Stimulated activated effector memory CD8-positive, alpha-beta T cell treated with anti-CD3 and anti-CD28 coated beads, Interleukin-12 subunit alpha, Interleukin-12 subunit beta, amount 100 ng/mL, for 72 hours (primary cell): ENCODE measurements around the gene TLE2.
"Not testable (repeated sequence)": the region's sequence is repeated elsewhere in the genome, so short reads cannot be mapped to it uniquely, and the experiment has no call there.

Source experiments
- ATAC-seq: fragments of 150-1000 bp; cut with Tn5 transposase; 2 replicates; pipeline ENCODE4 v1.10.0; 2021
- DNase-seq, 2 donors: peaks; one replicate each; pipeline ENCODE4 v3.0.0; 2021 to 2022; ENCODE audit warnings: low spot score in 2 of 2
- H3K27ac Mint-ChIP-seq: one replicate; pipeline ENCODE4 v1.8.0; 2022; ENCODE audit warnings: mild to moderate bottlenecking, mixed read lengths
- H3K36me3 Mint-ChIP-seq: one replicate; pipeline ENCODE4 v1.8.0; 2022; ENCODE audit warnings: mild to moderate bottlenecking, mixed read lengths
- H3K4me1 Mint-ChIP-seq: one replicate; pipeline ENCODE4 v1.8.0; 2022; ENCODE audit warnings: mixed read lengths
- H3K4me3 Mint-ChIP-seq: one replicate; pipeline ENCODE4 v1.8.0; 2022; ENCODE audit warnings: mild to moderate bottlenecking, mixed read lengths
- H3K9me3 Mint-ChIP-seq: one replicate; pipeline ENCODE4 v1.8.0; 2022; ENCODE audit warnings: mixed read lengths

TLE2 gene

DNA sequence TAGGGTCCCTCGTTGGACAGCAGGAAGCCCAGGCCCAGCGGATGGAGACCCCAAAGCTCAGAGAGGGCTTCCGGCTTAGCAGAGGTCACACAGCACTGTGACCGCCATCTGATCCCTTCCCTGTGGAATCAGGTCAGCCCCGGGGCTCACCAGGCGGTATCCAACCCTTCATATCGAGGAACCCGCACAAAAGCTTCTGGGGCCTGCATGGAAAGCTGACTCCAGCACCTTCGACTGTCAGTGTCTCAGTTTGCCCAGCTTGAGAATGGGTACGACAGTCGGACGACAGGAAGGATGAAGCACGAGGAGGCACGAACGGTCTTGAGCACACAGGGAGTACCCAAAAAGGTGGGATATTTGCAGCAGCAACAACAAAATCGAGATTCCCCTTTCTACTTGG is 30.6 kb upstream of the TLE2 start:
- DNase-seq (no peak), ATAC-seq (no peak)
- Mint-ChIP-seq H3K4me3 (peak overlapping the region; percentile 78), H3K27ac (peak overlapping the region; percentile 90), H3K4me1 (peaks cover 44% of the 10 kb centered on the region), H3K9me3 (no peaks in the 10 kb centered on the region), H3K36me3 (peaks cover 70% of the 10 kb centered on the region)

DNA sequence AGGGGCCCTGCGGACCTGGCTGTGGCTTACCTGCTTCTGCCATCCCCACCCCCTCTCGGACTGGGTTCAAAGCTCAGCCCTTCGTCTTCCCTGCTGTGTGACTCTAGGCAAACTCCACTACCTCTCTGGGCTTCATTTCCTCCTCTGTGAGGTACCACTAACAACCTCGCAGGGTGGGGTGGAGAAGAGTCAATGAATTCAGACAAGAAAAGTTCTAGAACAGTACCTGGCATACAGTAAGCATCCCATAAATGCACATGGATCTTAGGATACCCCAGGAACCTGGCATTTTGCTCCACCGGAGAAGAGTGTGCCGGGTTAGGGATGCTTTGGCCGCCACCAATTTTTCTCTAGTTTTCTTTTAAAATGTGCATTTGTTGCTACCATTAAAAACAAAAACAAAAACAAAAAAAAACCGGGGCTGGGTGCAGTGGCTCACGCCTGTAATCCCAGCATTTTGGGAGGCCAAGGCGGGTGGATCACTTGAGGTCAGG is 29.8 kb upstream of the TLE2 start:
- Mint-ChIP-seq H3K27ac (peak overlapping the region; percentile 76), H3K4me3 (no peak overlapping the region), H3K36me3 (peaks cover 78% of the 10 kb centered on the region), H3K9me3 (no peaks in the 10 kb centered on the region), H3K4me1 (peaks cover 46% of the 10 kb centered on the region)
- DNase-seq (no peak), ATAC-seq (no peak)

DNA sequence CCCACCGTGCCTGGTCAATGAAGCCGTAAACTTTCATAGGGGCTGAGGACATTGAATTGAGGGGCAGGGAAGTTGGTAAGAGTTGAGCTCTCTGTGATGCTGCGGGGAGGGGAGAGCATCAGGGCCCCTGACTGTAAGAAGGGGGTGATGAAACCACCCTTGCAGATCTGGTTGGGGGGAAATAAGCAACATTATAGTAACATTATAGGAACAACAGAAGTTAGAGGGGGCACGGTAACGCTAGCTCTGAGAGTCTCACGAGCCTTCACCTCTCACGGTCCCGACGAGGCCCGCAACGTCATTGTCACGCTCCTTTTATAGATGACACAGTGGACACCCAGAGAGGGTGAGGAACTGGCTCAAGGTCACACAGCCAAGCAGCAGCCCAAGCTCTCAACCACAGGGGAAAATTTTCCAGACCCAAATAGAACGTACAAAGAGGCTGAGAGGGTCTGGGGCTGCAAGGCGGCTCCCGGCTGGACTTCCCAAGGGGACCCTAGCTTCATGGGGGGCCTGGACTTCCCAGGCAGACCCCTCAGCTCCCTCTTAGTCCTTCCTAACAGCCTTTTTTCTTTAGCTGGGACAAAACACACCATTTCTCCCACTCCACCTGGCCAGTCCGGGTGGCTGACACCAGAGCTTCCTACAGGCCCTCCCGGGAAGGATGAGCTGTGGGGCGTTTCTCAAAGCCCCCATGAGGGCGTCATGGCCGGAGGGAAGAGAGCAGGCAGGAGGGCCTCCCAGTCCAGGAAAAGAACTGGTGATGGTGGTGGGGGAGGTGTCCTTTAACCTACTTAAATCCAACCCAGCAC is 29.1 kb upstream of the TLE2 start:
- Mint-ChIP-seq H3K9me3 (no peaks in the 10 kb centered on the region), H3K27ac (peak overlapping the region; percentile 76), H3K36me3 (peaks cover 84% of the 10 kb centered on the region), H3K4me1 (peaks cover 42% of the 10 kb centered on the region), H3K4me3 (no peak overlapping the region)
- DNase-seq (no peak), ATAC-seq (no peak)

DNA sequence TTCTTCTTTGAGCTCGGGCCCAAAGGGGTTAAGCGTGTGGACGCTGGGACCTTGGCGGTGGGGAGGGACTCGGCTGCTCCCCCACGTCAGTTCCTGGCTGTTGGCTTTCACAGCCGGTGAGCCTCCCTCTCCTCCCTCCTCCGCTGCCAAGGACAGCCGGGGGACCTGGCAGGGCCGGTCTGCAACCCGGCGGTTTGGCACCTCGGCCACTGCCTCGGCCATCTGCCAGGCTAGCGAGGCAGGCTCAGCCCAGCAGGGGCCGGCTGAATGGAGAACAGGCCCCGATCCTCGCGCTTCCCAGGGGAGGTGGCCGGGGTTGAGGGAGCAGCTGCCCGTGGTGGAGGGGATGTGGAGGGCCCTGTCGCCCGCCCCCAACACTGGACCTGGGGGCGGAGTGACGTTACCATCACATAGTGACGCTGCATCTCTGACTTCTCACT is 28.2 kb upstream of the TLE2 start:
- H3K4me1 Mint-ChIP-seq: peaks cover 36% of the 10 kb centered on the region
- peaks cover 87% of the 10 kb centered on the region for H3K36me3 Mint-ChIP-seq
- no peaks in the 10 kb centered on the region for H3K9me3 Mint-ChIP-seq

DNA sequence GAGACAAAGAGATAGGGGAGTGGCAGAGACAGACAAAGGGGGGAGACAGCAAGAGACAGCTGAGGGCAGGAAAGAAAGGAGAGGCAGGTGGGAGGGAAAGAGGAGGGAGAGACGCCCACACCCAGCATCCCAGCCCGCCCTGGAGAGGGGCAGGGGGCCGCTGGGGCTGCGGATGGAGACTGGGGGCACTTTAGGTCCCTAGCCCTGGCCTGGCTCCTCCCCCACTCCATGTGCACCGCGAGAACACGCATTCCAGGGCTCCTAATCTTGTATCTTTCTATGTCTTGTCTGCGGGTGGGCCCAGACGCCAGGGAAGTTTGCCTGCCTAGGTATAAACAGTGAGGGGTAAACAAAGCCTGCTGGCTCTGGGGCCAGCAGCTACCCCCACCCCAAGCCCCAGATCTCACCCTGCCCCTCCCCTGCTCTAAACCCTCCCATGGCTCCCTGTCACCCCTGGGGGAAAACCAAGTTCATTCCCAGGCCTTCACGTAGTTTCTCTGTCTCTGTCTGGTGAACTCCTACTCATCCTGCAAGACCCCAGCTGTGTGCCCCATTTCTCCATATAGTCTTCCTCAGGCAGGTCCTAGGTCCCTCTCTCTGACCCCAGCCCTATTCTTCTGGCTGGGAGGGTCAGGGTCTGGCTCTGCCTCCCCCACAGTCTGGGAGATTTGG is 27.5 kb upstream of the TLE2 start:
- Mint-ChIP-seq H3K27ac (no peak overlapping the region), H3K4me3 (no peak overlapping the region), H3K36me3 (peaks cover 90% of the 10 kb centered on the region), H3K4me1 (peaks cover 36% of the 10 kb centered on the region), H3K9me3 (no peaks in the 10 kb centered on the region)
- no peak for ATAC-seq
- no peak for DNase-seq

More for the DNA sequence above, 28.2 kb upstream of the TLE2 start:
- Mint-ChIP-seq H3K4me3 (no peak overlapping the region), H3K27ac (peak overlapping the region; percentile 76)
- DNase-seq (no peak), ATAC-seq (no peak)

DNA sequence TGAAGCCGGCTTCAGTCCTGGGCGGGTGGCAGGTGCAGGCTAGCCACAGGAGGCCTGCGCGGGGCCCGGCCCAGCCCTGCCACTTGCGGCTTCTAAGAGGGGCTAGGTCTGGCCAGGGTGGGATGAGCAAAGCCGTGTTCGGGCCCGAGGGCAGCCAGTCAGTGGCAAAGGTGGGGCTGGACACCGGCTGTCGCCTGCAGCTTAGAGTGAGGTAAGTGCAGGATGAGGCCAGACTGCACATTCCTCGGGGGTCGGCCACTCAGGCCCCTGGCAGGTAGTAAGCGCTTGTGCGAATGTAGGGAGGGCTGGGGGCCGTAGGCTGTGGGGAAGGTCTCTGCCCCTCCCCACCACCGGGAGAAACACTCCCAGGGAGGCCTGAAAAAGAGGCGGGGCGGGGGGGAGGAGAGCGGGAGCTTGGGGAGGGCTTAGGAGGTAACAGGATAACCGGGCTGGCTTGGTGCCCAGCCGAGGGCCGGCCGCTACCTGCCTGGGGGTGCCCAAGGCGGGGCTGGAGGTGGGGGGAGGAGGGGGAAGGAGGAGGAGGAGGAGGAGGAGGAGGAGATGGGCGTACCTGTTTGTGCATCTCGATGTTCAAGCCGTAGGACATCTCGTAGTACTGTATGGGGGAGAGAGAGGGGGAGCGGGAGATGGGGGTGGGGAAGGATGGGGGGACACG is 26.8 kb upstream of the TLE2 start:
- ATAC-seq: no peak
- no peak for DNase-seq
- H3K4me3 Mint-ChIP-seq: no peak overlapping the region
- peak overlapping the region; percentile 72 for H3K27ac Mint-ChIP-seq
- peaks cover 36% of the 10 kb centered on the region for H3K4me1 Mint-ChIP-seq
- H3K36me3 Mint-ChIP-seq: peaks cover 87% of the 10 kb centered on the region
- no peaks in the 10 kb centered on the region for H3K9me3 Mint-ChIP-seq

DNA sequence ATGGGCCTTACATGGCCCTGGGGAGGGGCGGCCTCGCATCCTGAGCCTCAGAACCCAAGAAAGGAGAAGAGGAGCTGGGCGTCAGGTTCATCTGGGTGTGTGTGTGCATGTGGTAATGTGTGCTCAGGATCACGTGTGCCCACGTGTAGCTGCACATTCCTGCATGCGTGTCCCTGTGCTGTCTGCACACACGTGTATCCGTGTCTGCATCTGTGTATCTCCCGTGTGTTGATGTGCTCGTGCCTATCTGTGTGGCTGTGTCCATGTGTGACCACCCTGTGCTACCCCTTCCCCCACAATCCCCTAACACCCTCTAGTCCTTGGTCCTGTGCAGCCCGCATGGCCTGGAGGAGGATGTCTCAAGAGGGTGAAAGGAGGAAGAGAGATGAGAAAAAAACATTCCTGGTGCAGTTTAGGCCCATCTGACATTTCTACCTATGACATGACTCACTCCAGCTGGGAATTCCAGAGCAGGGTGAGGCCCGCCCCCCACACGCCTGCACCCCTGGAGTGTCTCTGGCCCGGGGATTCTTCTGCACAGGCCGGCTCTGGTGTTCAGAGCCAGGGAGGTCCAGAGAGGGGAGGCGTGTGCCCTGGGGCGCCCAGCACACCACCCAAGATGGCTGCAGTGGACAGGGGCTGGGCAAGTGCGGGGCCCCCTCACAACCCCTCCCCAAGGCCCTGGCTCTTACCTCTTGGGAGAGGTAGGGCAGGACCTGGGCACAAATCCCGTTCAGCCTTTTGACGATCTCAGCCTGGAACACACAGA is 26.1 kb upstream of the TLE2 start:
- DNase-seq (no peak), ATAC-seq (no peak)
- H3K27ac Mint-ChIP-seq: peak overlapping the region; percentile 72
- peaks cover 80% of the 10 kb centered on the region for H3K36me3 Mint-ChIP-seq
- H3K4me3 Mint-ChIP-seq: no peak overlapping the region
- H3K9me3 Mint-ChIP-seq: no peaks in the 10 kb centered on the region
- H3K4me1 Mint-ChIP-seq: peaks cover 30% of the 10 kb centered on the region

DNA sequence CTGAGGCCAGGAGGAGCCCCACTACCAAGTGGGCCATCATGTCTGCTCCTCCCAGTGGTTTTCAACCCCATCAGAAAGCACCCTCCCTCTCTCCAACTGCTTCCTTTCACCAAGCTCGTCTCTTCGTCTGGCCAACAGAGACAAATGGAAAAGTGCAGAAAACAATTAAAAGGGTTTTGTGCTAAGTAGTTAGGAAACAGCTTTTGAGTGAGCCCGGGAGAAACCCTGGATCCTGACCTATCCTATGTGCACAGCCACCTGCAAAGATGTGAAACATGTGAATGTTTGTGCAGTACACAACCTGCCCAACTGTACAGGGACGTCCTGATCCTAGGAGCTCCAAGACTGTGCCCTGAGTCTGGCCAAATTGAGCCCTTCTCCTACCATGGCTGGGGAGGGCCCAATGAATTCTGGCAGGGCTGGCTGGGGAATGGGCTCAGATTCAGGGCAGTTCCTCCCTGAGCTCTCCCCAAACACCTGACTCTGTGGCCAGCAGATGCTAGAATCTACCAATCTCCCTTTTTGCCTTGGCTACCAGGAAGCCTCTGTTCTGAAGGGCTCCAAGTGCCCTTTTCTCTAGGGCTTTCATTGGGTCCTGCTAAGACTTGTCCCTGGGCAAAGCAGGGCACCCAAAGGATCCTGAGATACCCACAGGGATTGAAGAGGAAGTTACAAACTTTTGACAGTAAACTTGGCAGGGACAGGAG is 25.3 kb upstream of the TLE2 start:
- Mint-ChIP-seq H3K27ac (peak overlapping the region; percentile 72), H3K4me3 (no peak overlapping the region), H3K9me3 (no peaks in the 10 kb centered on the region), H3K36me3 (peaks cover 72% of the 10 kb centered on the region), H3K4me1 (peaks cover 30% of the 10 kb centered on the region)
- ATAC-seq (no peak), DNase-seq (no peak)

DNA sequence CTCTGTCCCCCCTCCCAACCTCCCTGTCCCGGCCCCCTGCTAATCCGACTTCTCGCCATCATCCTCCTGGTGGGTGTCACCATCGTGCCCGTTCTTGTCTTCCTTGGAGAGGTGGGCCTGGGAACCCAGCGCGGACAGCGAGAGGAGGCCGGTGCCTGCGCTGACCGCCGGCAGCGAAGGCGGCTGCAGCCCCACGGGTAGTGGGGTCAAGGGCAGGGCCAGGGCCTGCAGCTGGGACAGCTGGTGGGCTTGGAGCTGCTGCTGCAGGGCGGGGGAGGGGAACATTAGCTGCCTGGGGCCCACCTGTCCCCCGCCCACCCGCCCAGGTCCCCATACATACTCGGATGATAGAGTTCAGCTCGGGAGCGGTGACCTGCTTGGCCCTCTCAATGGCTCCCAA is 24.7 kb upstream of the TLE2 start:
- Mint-ChIP-seq H3K9me3 (no peaks in the 10 kb centered on the region), H3K36me3 (peaks cover 66% of the 10 kb centered on the region), H3K27ac (peak overlapping the region; percentile 20), H3K4me1 (peaks cover 28% of the 10 kb centered on the region), H3K4me3 (no peak overlapping the region)
- ATAC-seq (no peak), DNase-seq (no peak)

DNA sequence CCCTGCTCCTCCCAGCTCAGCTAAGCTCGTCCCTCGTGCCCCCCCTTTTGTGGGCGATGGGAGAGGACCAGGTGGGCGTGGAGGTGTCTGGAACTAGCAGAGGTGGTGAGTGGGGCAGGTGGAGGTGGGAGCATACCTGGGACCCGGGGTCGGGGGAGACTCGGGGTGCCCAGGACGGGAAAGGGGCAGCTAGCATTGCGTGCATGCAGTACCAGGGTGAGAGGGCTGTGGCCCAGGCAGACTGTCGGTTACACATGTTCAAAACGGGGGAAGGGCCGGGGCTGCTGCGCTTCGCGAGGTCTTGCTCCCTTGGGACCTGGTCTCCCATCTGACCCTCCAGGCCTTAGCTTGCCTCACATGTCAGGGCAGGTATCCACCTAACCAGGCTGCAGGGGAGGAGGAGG is 24.1 kb upstream of the TLE2 start:
- H3K9me3 Mint-ChIP-seq: no peaks in the 10 kb centered on the region
- H3K36me3 Mint-ChIP-seq: peaks cover 60% of the 10 kb centered on the region
- no peak for DNase-seq
- no peak overlapping the region for H3K27ac Mint-ChIP-seq
- no peak overlapping the region for H3K4me3 Mint-ChIP-seq
- H3K4me1 Mint-ChIP-seq: peaks cover 22% of the 10 kb centered on the region
- ATAC-seq: peak; percentile 16

DNA sequence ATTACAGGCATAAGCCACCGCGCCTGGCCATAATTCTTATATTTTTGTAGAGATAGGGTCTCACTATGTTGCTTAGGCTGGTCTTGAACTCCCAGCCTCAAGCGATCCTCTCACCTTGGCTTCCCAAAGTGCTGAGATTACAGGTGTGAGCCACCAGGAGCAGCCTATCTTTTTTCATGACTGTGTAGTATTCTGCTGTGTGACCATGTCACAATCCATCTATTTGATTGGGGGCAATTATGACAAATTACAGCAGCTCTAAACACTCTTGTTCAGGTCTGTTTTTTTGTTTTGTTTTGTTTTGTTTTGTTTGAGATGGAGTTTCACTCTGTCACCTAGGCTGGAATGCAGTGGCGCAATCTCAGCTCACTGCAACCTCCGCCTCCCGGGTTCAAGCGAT is 20.9 kb upstream of the TLE2 start:
- not testable (repeated sequence) for H3K9me3 Mint-ChIP-seq, DNase-seq, H3K4me3 Mint-ChIP-seq, H3K27ac Mint-ChIP-seq, ATAC-seq
- Mint-ChIP-seq H3K4me1 (peaks cover 13% of the 10 kb centered on the region), H3K36me3 (peaks cover 30% of the 10 kb centered on the region)

DNA sequence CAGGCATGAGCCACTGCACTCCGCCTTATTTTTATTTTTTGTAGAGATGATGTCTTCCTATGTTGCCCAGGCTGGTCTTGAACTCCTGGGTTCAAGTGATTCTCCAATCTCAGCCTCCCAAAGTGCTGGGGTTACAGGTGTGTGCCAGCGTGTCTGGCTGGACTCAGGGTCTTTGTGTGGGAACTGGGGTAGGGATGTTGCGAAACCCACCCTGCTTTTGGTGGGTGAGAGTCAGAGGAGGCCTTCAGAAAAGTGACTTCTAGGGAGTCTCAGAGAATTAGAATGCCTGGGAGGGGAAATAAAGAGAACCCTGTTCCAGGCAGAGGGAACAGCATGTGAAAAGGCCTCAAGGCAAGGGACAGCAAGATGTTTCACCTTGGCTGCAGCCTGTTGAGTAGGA is 20.0 kb upstream of the TLE2 start:
- H3K4me3 Mint-ChIP-seq: no peak overlapping the region
- H3K4me1 Mint-ChIP-seq: peaks cover 7% of the 10 kb centered on the region
- no peak overlapping the region for H3K27ac Mint-ChIP-seq

DNA sequence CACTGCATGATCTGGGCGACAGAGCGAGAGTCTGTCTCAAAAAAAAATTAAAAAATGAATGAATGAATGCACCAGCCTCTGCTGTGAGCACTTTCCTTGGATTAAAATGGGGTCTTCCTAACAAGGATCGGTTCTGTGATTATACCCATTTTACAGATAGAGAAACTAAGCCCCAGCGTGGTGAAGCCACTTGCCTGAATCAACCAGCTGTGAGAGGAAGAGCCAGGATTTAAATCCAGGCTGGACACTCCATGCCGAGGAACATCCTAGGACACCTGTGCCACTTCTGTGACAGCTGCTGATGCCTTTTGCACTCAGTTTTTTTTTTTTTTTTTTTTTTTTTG is 19.1 kb upstream of the TLE2 start:
- DNase-seq (no peak), ATAC-seq (no peak)
- H3K4me3 Mint-ChIP-seq: peak overlapping the region; percentile 74
- peaks cover 7% of the 10 kb centered on the region for H3K4me1 Mint-ChIP-seq
- H3K27ac Mint-ChIP-seq: peak overlapping the region; percentile 79
- no peaks in the 10 kb centered on the region for H3K9me3 Mint-ChIP-seq
- peaks cover 12% of the 10 kb centered on the region for H3K36me3 Mint-ChIP-seq

More for the DNA sequence above, 20.0 kb upstream of the TLE2 start:
- Mint-ChIP-seq H3K9me3 (no peaks in the 10 kb centered on the region), H3K36me3 (peaks cover 21% of the 10 kb centered on the region)
- no peak for DNase-seq
- no peak for ATAC-seq

DNA sequence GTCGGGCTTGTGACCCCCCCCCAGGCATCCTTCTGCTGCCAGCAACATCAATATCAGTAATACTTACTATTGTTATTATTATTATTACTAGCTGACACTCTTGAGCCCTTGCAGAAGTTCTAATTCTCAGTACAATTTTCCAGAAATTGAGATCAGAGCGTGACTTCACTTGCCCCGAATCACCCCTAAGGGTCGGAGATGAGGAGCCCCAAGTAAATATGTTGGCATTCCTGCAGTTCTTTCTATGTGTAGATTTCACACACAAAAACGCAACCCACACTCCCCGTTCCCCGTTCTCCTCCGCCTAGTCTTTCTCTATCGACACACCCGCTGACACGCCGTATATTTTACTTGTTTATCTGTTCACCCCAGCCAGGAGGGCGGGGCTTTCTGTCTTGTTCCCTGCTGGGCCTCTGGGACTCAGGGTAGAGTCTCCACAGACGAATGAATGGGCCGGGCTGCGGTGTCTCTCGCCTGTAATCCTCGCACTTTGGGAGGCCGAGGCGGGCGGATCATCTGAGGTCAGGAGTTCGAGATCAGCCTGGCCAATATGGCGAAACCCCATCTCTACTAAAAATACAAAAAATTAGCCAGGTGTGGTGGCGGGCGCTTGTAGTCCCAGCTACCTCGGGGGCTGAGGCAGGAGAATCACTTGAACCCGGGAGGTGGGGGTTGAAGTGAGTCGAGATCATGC is 18.6 kb upstream of the TLE2 start:
- Mint-ChIP-seq H3K9me3 (no peaks in the 10 kb centered on the region), H3K27ac (peak overlapping the region; percentile 79), H3K4me3 (peak overlapping the region; percentile 74), H3K36me3 (peaks cover 6% of the 10 kb centered on the region), H3K4me1 (peaks cover 7% of the 10 kb centered on the region)
- ATAC-seq (peak; percentile 83), DNase-seq (peak in 1 of 2 donors; percentile 64)
